Erythroblast (primary cell): Measurements from ENCODE around the gene TAS1R2.
"Not testable (repeated sequence)": the region's sequence is repeated elsewhere in the genome, so short reads cannot be mapped to it uniquely, and the experiment has no call there.

ENCODE experiments used
- DNase-seq, 2 experiments: peaks; one replicate each; lab custom pipeline; 2025; lab: John Stamatoyannopoulos, UW
- GATA1 ChIP-seq: IDR thresholded peaks from 2 replicates; pipeline ENCODE4 v1.6.1; 2011; ENCODE audit warnings: low read depth, mild to moderate bottlenecking, control low read depth, low read length, moderate library complexity
- POLR2A ChIP-seq: IDR thresholded peaks from 2 replicates; pipeline ENCODE4 v1.6.1; 2011; ENCODE audit warnings: mild to moderate bottlenecking, low read length

Gene TAS1R2

DNA sequence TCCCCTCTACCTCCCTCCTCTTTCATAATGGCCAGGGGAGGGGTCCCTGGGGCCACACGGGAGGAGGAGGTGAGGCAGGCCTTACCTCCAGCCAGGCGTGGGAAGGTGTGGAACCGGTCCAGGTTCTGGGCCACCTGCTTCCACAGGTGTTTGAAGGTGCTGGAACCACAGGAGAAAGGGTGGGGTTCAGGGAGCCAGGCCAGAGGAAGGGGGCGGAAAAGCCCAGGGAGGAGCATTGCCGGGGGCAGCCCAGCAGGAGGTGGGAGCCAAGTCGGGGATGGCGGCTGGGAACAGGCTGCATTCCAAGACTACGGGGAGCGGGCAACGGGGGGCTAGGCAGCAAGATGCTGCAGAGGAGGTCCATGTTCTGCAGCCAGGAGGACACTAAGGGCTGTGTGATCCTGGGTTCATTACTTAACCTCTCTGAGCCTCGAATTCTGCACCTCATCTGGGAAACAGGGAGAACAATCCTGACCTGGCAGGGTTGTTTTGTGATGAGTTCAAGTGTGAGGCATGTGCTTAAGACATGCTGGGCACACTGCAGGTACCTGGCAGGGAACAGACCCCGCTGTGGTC is 19.8 kb upstream of the TAS1R2 start:
- no peak for DNase-seq
- TF ChIP-seq POLR2A (no peak), GATA1 (no peak)

DNA sequence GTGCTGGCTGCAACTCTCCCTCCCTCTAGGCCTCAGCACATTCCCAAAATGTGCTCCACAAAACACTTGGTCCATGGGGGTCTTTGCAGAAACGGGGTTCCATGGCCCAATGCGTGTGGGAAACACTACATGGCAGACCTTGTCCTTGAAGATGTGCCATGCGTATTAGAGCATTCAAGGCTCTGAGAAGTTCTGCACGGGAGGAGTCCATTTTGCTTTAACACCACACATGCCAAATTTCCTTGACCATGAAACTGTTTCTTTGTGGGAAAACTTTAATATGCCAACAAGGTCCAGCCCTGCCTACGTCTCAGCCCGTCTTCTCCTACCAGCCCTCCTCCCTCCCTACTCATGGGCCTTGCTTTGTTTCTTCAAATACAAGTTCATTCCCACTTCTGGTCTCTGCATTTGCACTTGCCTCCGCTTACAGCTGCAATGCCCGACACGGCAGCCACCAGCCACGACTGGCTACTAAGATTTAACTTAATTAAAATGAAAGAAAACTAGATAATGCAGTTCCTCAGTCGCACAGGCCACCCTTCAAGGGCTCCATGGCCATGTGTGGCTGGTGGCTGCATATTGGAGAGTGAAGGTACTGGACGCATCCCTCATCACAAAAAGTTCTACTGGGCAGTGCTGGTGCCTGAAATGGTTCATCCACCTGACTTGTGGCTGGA is 19.2 kb upstream of the TAS1R2 start:
- TF ChIP-seq POLR2A: no peak
- no peak for TF ChIP-seq GATA1
- no peak for DNase-seq

DNA sequence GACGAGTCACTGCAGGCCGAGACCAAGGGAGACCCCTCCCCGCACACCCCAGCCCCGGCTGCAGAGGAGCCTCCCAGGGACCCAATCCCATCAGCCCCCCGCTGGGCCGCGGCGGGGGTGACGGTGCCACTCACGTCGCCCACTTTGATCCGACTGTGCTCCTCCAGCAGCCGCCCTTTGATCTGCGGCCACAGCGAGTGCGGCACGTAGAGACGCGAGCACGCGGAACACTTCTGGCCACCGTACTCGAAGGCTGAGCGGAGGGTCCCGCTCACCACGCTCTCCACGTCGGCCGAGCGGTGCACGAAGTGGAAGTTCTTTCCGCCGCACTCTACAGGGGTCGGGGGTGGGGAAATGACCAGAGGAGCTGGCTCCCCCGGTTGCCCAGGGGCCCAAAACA is 17.8 kb upstream of the TAS1R2 start:
- DNase-seq: no peak
- no peak for TF ChIP-seq POLR2A
- TF ChIP-seq GATA1: no peak

DNA sequence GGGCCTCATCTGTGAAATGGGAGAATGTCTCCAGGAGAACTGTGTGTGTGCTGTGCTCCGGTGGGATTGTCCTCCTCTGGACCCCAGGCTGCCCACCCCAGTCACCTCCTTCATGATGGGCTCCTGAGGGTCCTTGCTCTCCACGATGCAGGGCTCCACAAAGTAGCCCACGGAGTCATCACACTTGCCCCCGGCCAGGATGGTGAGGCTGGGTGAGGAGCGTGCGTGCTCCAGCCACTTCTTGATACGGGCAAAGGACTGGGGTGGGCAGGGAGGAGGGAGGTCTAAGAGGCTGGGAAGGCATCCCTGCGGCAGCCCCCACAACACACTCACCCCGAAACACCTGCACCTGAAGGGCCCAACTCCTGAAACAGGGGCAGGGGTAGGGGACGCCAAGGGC is 16.8 kb upstream of the TAS1R2 start:
- TF ChIP-seq POLR2A: no peak
- TF ChIP-seq GATA1: no peak
- DNase-seq: no peak

DNA sequence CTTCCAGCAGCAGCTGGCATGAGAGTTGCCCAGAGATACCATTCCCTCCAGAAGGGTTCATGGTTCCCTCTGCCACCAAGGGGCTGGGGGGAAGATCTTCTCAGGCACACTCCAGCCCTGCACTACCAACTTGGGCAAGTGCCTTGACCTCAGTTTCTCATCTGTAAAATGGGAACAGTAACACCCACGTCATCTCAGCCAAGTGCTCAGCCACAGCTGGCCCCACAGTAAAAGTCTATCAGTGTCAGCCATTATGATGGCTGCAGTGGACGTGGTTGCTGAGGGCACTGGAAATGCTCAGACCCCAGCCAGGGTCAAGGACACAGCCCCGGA is 16.3 kb upstream of the TAS1R2 start:
- TF ChIP-seq POLR2A: no peak
- no peak for TF ChIP-seq GATA1
- DNase-seq: no peak

DNA sequence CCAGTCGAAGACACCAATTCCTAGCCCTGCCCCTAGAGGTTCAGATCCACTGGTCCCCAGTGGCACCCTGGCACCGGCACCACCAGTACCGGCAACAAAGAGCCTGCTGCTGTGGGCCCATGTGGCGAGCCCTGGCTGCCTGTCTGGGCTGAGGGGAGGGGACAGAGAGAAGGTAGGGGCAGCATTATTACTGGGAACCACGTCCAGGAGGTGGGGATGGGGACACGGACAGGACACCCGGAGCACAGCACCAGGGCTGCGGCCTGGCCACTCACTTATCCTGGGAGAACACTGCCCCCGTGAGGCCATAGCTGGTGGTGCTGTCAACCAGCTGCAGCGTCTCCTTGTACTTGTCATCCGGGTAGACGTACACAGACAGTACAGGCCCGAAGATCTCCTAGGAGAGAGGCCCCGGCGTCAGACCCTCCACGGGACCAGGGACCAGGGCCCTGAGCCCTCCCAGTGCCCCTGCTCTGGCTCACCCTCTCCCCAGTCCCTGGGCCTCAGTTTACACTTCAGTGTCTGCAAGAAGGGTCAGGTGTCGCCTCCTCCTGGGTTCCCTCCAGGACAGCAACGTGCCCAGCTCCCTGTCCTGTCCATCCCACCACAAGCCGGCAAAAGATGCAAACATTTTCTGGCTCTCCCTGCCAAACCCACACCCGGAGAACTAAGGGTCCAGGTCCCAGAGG is 15.8 kb upstream of the TAS1R2 start:
- peak; percentile 79 to 84 for DNase-seq
- TF ChIP-seq GATA1: no peak
- TF ChIP-seq POLR2A: no peak

DNA sequence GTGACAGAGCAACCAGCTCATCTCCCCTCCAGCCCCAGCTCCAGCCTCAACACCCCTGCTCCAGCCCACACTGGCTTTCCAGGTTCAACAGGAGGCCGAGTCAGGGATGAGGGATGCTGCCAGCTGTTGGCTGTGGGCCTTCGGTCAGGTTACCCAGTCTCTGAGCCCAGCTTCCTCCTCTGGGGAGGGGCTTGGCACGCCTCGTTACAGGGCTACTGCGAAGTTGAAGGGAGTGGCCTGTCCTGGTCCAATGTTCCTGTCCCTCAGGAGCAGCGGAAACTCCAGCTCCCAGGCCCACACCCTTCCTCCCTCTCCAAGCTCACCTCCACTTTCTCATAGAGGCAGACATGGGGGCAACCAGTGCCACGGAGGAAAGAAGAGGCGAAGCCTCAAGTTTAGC is 15.1 kb upstream of the TAS1R2 start:
- DNase-seq: no peak
- TF ChIP-seq GATA1: no peak
- TF ChIP-seq POLR2A: no peak

DNA sequence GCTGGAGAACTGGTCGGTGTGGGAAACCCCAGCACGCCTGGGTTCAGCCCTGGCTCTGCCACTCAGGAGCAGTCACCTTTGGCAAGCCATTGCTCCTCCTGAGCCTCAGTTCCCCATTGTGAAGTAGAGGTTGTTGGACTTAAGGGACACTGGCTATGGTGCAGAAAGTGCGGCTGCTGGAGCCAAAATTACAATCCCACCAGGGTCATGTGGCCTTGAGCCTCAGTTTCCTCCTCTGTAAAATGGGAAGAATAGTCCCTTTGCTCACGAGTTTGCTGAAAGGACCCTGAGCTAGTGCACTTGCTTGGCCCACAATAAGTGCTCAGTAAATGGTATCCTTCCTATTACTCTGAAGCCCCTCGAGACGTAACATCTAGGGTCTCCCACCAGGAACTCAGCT is 14.6 kb upstream of the TAS1R2 start:
- DNase-seq: no peak
- TF ChIP-seq GATA1 (no peak), POLR2A (no peak)

DNA sequence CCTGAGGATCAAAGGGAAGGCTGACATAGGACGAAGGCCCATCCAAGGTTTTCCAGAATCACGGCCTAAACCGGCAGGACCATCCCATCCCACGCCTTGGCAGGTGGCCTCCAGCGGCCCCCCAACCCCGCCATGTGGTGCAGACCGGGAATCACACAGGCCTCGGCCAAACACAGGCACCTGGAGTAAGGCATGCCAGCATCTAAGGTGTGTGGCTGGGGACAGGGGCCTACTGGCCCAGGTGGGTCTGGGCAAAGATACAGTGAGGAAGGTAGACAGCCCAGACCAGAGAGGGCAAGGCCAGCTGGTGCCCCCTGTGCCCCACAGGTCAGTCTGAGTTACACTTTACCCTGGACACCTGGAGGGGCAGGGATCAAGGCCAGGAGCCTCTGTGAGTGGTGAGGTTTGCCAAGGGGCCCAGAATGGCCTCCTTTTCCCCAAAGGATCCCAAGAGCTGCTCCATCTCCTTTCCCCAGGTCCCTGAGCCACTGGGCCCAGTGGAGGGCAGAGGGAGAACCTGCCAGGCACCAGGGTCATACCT is 12.7 kb upstream of the TAS1R2 start:
- TF ChIP-seq POLR2A (no peak), GATA1 (no peak)
- no peak for DNase-seq

DNA sequence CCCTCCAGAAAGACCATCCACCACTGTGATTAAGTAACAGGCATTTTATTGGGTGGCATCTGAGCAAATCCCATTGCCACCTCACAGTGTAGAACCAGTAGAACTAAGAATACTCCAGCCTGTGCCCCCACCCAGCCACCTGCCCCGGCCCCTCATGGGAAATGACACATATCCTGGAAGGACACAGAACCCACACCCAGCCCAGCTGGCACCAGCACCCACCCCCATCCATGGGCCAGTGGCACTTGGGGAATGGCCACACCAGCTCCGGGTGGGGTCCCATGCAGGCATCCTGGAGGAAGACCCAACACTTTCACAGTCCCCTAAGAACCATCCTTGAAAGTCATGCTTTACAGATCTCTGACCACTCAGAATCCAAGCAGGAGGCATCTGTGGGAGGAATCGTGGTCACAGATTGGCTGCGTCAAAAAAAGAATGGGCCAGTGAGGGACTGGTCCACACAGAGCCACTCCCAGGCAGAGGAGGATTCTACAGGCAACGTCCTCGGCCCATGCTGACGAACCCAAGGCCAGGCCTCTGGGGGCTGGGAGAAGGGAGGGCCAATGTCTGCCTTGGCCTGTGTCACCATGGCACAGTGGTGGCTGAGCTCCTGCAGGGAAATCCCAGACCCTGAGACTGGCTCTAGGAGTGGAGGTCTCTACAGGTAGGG is 12.1 kb upstream of the TAS1R2 start:
- no peak for DNase-seq
- TF ChIP-seq GATA1: no peak
- TF ChIP-seq POLR2A: no peak

DNA sequence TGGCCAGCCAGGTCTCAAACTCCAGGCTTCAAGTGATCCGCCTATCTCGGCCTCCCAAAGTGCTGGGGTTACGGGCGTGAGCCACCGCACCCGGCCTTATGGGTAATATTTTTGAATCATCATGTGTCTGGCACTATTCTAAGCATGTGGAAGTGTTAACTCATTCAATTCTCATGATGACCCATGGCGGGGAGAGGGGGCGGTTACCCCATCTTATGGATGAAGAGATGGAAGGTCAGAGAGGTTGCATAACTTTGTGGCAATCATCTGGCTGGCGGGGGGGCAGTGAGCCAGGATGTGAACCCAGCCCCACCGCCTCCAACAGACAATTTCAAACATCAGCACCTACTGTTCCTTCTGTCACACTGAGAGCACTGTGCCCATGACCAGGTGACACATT is 11.5 kb upstream of the TAS1R2 start:
- TF ChIP-seq POLR2A (no peak), GATA1 (no peak)
- DNase-seq: no peak

DNA sequence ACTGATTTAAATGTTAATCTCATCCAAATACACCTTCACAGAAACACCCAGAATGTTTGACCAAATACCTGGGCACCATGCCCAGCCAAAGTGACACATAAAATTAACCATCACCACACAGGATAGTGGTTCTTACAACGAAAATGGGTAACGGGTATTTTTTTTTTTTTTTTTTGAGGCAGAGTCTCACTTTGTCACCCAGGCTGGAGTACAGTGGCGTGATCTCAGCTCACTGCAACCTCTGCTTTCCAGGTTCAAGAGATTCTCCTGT is 11.1 kb upstream of the TAS1R2 start:
- not testable (repeated sequence) for DNase-seq

DNA sequence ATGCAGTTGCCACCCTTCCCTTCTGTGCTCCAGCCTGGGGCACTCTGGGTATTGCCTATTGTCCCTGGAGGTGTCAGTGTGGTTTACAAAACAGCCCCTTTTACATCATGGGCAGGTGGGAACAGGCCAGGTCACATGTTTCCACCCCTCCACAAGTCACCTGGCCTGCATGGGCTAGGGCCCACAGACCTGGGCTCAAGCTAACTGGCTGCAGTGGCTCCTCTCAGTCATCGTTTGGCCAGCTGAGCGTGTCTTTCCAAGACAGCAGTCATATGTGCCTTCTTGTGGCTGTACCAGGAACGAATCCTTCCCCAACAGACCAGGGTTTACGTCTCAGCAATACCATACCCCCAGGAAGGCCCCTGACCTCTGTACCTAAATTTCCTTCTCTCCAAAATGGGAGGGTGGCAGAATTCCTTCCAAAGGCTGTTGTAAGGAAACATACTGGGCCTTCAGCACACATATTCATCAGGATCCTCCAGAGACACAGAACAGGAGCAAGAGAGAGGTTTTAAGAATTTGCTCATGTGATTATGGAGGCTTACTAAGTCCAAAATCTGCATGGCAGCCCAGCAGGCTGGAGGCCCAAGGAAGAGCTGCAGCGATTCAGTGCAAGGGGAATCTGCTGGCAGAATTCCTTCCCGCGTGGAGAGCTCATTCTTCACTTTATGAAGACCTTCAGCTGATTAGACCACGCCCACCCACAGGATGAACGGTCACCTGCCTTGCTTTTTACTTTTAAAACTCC is 10.6 kb upstream of the TAS1R2 start:
- no peak for TF ChIP-seq GATA1
- no peak for TF ChIP-seq POLR2A

More for the DNA sequence above, 10.6 kb upstream of the TAS1R2 start:
- DNase-seq: no peak
